ENCODE data around the gene TIMP3.

Gene TIMP3

GRCh38 chr22:32788904-32789624, 12.4 kb upstream of the TIMP3 start:
- DNase-seq, result peak; percentile 68

- DNase-seq, result no peak
These were observed 11.5 kb upstream of the TIMP3 start for GRCh38 chr22:32789797-32790620.

- DNase-seq, result no peak
These were observed 10.4 kb upstream of the TIMP3 start for GRCh38 chr22:32791056-32791455.

DNA sequence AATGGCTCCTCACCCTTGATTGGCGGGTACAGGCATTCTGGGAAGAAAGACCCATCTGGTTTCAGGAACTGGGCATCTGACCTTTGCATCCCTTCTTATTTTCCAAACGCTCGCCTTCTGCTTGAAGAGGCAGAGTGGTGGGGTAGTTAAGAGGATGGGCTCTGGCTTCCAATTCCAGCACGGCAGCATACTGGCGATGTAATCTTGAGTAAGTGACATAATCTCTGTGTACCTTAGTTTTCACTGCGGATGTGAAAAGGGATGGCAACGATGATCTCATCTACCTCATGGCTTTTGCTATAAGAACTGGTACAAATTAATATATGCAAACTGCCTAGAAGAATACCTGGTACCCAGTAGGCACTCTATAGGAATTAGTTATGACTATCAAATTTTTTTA, 10.0 kb upstream of the TIMP3 start:
- no peak for DNase-seq

DNA sequence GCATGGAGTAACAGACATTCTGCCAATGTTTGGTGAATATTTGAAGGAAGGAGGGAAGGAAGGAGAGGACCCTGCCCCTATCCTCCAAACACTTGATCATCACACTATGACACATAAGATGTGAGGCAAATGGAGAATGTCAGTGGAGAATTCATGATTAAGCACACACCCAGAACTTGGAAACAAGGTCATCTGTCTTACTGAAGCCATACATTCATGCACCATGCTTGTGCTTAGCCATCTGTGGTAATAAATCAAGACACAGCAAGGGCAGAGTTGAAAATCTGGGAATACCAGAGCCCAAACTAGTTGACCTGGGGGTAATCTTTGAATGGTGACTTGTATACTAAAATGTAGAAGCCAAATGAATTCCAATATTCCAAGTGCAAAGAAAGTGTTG, 7.9 kb upstream of the TIMP3 start:
- no peak for DNase-seq

DNA sequence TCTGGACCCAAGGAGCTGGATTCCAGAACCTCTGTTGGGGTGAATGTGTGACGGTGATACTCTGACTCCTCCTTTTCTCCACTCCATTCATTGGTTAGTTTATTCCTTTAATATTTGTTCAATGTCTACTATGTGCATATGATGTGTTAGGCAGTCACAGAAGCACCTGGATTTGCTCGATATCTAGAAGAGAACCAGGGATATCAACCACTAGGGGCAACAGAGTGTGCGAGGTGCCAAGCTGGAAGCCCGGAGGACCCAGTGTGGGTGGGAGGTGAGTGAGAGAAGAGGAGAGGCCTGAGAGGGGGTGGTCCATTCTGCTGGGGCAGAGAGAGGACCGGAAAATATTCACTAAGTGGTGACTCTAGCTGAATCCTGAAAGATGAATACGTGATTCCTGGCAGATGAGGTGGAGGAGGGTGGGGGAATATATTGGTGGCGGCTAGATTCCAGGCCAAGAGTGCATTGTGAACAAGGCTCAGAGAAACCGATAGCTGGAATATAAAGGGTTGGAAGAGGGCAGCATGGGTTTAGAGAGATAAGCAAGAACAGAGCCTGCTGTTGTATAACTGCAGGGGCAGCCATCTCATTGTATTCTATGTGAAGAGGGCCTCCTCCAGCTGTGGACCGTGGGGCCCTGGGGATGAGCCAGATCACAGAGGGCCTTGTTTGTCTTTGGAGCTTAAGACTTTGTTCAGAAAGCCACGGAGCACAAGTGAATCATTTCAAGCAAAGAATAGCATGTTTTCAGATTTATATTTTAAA, 6.9 kb upstream of the TIMP3 start:
- DNase-seq, result no peak

DNA sequence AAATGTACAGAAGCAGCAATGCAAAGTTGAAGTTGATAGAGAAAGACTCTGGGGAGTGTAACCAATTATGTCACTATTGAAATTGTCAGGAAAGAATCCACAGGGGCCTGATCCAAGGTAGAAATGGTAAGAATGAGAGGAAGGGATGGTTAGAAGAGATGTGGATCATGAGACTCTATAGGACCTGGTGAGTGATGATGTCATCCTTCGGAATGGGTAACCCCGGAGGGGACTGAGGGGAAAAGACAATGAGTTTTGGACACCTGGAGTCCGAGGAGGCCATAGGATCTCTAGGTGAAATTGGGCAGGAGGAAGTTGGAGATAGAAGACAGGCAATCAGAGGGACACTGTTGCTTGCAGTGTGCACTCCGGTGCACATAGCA, 6.3 kb upstream of the TIMP3 start:
- DNase-seq, result no peak

GRCh38 chr22:32796865-32797573, 4.5 kb upstream of the TIMP3 start:
- DNase-seq, result peak; percentile 80

DNA sequence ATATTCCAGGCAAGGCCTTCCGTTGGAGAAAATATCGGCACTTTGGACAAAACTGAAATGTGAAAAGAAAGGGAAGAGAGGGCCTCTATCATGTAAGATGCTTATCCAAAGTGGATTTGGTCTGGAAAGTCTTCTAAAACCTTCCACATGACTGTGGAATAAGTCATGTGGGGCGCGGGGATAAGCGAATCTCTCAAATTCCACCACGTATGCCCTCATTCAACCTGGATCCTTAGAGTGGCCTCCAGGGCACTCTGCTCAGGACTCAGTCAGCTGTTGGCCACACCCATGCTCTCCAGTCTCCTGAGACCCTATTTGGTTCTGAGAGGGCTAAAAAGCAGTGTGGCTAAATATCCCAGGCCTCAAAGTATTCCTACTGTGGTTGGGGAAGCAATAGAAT, 2.0 kb upstream of the TIMP3 start:
- DNase-seq, result no peak

GRCh38 chr22:32800158-32800882, 1.2 kb upstream of the TIMP3 start:
- DNase-seq, result peak; percentile 66

DNA sequence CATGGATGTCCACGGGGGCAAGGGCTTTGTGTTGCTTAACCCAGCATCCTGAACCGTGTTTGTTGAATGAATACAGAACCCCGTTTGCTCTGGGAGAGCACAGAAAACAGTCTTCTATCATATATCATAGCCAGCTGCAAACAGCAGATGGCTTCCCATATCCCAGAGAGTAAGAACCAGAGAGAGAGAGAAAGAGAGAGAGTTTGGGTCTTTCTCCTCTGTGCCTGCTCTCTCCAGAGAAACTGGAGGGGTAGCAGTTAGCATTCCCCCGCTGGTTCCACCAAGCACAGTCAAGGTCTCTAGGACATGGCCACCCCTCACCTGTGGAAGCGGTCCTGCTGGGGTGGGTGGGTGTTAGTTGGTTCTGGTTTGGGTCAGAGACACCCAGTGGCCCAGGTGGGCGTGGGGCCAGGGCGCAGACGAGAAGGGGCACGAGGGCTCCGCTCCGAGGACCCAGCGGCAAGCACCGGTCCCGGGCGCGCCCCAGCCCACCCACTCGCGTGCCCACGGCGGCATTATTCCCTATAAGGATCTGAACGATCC, 440 bp upstream of the TIMP3 start:
- no peak for DNase-seq

GRCh38 chr22:32802237-32802765, 796 bp downstream of the TIMP3 start:
- peak; percentile 41 for DNase-seq

GRCh38 chr22:32803020-32803737, 1.7 kb downstream of the TIMP3 start:
- peak; percentile 56 for DNase-seq

DNA sequence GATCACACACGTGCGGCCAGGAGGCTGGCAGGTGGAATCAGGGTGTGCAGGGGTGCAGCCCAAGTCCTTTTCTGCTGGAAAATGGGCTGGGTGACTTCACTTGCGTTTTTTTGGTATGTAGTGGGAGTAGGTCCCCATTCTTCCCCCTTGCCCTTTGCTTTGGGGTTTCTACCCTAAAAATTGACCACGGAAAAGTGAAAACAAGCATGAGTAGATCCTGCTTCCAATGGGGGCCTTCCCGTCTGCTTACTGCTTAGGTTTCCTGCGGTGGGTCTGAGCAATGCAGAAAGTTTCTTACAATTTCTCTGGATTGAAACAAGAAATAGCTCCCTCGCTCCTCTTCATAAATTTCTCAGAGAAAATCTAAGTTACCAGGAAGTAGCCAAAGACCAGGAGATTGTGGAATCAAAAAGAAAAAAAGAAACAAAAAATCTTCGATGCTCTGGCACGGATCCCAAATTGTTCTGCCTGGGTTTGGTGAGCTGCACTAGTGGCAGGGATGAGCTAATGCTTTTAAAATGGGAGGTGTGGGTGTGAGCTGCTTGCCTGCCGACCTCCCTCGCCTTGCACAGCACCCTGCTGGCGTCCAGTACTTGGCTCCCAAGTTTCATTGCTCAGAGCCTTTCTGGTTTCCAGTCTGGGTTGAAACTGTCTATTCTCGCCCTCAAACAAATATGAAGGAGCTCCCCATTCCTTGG, 2.4 kb downstream of the TIMP3 start:
- no peak for DNase-seq

DNA sequence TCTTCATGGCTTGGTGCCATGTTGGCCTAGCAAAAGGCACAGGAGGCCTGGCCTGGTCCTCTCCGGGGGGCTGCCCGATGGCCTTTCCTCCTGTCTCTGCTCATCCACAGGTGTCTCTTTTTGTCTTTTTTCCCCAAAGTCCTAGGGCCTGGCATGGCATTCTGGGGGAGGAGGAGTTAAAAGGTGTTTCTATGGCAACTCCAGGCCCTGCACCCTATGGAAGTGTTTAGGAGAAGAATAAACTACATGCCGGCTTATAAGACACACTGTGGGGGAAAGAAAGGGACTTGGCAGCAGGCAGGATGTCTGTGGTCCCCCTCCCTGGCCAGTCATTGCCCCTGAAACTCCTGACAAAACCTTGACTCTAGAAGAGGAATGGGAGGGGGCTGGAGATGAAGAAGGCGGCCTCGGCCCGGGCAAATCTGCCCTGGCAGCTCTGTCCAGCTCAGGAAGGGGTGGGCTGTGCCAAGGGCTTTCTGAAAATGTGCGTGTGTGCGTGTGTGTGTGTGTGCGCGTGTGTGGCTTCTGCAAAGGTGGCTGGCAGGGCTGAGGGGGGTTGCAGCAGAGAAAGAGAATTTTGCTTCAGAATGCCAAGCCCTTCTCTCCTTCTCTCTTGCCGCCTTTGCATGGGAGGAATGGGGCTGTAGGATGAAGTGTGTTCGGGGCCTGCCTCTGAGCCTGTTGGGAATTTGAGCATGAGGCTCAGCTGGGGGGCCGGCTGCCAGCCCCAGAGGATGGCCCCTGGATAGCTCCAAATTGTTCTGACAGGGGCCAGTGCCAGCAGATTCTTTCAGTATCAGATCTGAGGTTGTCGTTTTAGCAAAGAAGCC, 3.2 kb downstream of the TIMP3 start:
- no peak for DNase-seq

DNA sequence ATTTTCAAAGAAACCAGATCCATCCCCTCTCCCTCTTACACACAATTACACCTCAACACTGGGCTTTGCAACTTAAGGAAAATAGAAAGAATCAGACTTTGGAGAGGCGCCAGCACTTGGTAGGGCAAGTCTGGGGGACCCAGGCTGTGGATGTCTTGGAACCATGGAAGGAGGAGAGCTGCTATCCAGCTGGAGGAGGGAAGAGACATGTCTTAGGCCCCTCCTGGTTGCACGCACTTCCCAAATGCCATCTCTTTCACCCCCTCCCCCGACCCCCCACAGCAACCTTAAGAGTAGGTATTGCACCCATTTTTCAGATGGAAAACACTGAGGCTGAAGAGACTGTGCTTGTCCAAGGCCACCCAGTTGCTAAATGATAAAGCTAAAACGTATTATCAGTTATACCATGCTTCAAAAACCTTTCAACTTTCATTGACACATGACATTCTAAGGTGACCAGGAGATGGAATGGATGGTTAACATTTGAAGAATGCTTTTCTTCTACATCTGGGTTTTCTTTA, 3.9 kb downstream of the TIMP3 start:
- no peak for DNase-seq

GRCh38 chr22:32806296-32806695, 4.8 kb downstream of the TIMP3 start:
- no peak for DNase-seq

DNA sequence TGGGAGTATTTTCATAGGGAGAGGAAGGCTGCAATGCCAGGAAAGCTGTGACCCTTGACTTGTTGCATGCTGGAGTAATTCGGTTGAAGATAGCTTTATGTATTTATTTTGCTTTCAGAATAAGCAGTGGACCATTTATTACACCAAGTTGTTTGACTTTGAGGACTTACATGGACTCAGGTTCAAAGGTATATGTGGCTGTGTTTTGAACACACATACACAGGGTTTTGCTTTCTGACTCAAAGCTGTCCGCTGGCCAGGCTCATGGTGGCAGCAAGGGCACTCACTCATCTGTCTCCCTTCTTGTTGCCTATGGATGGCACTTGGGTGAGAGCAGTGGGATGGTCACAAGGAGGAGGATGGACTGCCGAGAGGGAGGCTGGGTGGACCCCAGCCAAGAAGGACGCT, 6.5 kb downstream of the TIMP3 start:
- DNase-seq, result no peak

Measured in left hindlimb (tissue), 1 donor.